Measurements from ENCODE around the gene ZDHHC7. TPM values are rescaled to one million over a fixed set of nuclear protein-coding genes. Genes with fewer than 3 reads are reported as not detected.
A peak's percentile ranks its signal among the peaks of the same experiment; 100 is the strongest.
"Not testable (repeated sequence)": the region's sequence is repeated elsewhere in the genome, so short reads cannot be mapped to it uniquely, and the experiment has no call there.

The ZDHHC7 gene
- total RNA-seq, 1 donor from 2014 or later, result 43.6 TPM

DNA sequence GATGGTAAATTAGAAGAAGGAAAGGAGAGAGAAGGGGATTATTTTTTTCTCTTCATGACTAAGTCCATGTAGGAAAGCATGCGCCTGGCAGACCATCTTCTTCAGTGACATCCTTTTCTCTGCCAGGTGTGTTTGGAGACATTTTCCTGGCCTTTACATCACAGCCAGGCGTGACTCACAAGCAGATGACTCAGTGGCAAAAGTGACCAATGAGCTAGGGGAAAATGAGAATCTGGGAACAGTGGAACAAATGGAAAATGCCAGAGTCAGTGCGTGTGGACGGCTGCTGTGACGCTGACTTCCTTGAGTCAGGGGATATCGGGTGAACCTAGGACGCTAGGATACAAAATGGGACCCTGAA lies 25.7 kb upstream of the ZDHHC7 start:
- peaks cover 4% of the 10 kb centered on the region for H3K27me3 Mint-ChIP-seq (ENCODE audit: unreplicated experiment)
- H3K9me3 Mint-ChIP-seq (ENCODE audit: unreplicated experiment), result peaks cover 11% of the 10 kb centered on the region
- TF ChIP-seq, protein P1, sequence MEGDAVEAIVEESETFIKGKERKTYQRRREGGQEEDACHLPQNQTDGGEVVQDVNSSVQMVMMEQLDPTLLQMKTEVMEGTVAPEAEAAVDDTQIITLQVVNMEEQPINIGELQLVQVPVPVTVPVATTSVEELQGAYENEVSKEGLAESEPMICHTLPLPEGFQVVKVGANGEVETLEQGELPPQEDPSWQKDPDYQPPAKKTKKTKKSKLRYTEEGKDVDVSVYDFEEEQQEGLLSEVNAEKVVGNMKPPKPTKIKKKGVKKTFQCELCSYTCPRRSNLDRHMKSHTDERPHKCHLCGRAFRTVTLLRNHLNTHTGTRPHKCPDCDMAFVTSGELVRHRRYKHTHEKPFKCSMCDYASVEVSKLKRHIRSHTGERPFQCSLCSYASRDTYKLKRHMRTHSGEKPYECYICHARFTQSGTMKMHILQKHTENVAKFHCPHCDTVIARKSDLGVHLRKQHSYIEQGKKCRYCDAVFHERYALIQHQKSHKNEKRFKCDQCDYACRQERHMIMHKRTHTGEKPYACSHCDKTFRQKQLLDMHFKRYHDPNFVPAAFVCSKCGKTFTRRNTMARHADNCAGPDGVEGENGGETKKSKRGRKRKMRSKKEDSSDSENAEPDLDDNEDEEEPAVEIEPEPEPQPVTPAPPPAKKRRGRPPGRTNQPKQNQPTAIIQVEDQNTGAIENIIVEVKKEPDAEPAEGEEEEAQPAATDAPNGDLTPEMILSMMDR (IDR thresholded peaks at IDR 0.05; ENCODE audit: partially characterized antibody, unreplicated experiment), result no peak
- peak overlapping the region; percentile 71 for H3K27ac Mint-ChIP-seq (ENCODE audit: unreplicated experiment)
- peaks cover 45% of the 10 kb centered on the region for H3K4me1 Mint-ChIP-seq (ENCODE audit: low read depth, unreplicated experiment)
- peak overlapping the region; percentile 31 for H3K4me3 Mint-ChIP-seq (ENCODE audit: unreplicated experiment)
- no peak for DNase-seq
- no peaks in the 10 kb centered on the region for H3K36me3 Mint-ChIP-seq (ENCODE audit: unreplicated experiment)

DNA sequence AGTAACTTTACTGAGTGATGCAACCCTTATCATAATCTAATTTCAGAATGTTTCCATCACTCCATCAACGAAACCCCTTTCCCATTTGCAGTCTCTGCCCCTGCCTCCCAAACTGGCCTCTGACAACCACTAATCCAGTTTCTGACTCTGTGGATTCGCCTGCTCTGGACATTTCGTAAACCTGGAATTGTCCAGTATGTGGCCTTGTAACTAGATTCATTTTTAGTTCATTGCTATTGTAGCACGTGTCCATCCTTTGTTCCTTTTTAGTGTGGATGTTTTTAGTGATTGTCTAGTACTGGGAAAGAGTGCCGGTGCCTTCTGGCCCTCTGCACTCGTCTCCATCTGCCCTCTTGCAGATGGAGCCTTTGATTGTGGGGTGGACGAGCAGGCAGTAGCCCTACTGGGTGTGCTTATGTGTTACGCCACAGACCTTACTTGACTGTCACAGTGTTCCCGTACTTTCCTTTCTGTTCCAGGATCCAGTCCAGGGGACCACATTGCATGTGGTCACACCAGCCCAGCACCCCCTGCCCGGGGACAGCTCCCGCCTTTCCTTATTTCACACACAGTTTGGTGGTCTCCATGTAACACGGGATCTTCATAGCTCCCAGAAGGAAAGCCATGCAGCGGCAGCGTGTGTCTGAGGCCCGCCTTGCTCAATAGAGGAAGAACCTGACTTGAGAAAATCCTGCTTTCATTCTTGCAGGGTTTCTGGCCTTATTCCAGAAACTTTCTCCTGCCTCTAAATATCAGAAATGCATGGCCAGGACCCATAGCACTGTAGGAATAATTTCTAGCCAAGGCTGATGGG lies 25.1 kb upstream of the ZDHHC7 start:
- H3K4me1 Mint-ChIP-seq (ENCODE audit: low read depth, unreplicated experiment), result peaks cover 40% of the 10 kb centered on the region
- no peak for DNase-seq
- no peaks in the 10 kb centered on the region for H3K36me3 Mint-ChIP-seq (ENCODE audit: unreplicated experiment)
- peak overlapping the region; percentile 70 for H3K4me3 Mint-ChIP-seq (ENCODE audit: unreplicated experiment)
- TF ChIP-seq, protein P1 (IDR thresholded peaks at IDR 0.05; ENCODE audit: partially characterized antibody, unreplicated experiment), result no peak
- peak overlapping the region; percentile 96 for H3K27ac Mint-ChIP-seq (ENCODE audit: unreplicated experiment)
- peaks cover 4% of the 10 kb centered on the region for H3K27me3 Mint-ChIP-seq (ENCODE audit: unreplicated experiment)
- H3K9me3 Mint-ChIP-seq (ENCODE audit: unreplicated experiment), result peaks cover 13% of the 10 kb centered on the region

DNA sequence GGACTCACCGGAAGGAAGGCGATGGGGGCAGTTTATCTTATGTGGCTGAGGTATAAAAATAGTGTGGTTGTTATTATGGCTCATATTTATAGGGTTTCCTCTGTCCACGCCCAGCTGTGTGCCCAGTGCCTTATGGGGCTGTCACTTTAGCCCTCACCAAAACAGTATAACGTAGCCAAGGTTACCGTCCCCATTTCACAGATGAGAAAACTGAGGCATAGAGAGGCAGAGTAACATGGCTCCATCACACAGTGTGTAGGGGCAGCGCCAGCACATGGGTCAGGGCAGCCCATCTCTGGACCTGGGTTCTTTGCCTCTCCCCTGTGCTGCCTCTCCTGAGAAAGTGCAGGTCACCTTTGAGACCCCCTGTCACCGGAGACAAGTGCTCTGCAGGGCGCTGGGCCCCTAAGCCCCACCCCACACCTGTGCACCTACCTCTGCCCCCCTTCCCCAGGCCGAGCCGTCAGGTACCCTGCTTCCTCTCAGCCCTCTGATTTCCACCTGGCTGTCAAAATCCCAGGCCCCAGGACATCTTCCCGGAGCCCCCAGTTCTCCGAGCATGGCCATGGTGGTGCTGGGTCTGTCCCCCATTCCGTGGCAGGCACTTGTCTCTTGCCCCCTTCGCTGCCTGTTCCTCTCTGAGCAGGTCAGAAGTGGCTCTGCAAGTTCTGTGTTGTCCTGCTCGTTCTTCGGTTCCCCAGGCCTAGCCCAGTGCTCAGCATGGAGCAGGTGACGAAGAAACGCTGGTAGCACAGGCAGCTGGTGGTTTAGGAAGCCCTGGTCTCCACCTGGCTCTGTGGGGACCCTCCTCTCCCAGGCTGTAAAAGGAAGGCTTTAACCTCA lies 23.5 kb upstream of the ZDHHC7 start:
- no peak for DNase-seq
- Mint-ChIP-seq H3K36me3 (ENCODE audit: unreplicated experiment) (no peaks in the 10 kb centered on the region), H3K27me3 (ENCODE audit: unreplicated experiment) (peaks cover 4% of the 10 kb centered on the region), H3K9me3 (ENCODE audit: unreplicated experiment) (peaks cover 7% of the 10 kb centered on the region), H3K4me3 (ENCODE audit: unreplicated experiment) (peak overlapping the region; percentile 41), H3K27ac (ENCODE audit: unreplicated experiment) (peak overlapping the region; percentile 62), H3K4me1 (ENCODE audit: low read depth, unreplicated experiment) (peaks cover 34% of the 10 kb centered on the region)
- TF ChIP-seq, protein P1 (IDR thresholded peaks at IDR 0.05; ENCODE audit: partially characterized antibody, unreplicated experiment), result no peak

DNA sequence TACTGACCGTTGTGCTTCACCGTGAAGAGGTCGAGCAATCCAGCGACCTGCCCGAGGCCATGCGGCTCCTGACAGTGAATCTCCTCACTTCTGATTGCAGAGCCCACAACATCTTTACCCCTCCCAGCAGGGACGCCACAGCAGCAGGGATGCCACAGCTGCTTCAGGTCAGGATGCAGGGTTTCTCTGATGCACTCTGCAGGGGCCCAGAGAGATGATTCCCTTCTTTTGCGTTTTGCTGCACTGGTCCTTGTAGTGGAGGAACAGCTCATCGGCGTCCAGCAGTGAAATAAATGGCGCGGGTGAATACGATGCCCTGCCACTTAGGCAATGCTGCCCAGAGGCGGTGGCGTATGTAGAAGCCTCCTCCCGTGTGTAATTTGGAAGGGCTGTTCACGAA lies 21.8 kb upstream of the ZDHHC7 start:
- no peaks in the 10 kb centered on the region for H3K36me3 Mint-ChIP-seq (ENCODE audit: unreplicated experiment)
- DNase-seq, result no peak

DNA sequence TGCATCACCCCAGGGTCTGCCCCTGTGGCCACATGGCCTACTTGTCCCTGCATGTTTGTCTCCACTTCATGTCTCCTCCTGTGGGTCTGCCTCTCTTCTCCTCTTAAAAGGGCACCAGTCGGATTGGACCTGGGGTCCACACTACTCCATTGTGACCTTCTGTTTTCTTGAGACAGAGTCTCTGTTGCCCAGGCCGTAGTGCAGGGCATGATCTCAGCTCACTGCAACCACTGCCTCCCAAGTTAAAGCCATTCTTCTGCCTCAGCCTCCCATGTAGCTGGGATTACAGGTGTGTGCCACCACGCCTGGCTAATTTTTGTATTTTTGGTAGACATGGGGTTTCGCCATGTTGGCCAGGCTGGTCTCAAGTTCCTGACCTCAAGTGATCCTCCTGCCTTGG lies 20.9 kb upstream of the ZDHHC7 start:
- not testable (repeated sequence) for H3K4me3 Mint-ChIP-seq (ENCODE audit: unreplicated experiment); H3K27ac Mint-ChIP-seq (ENCODE audit: unreplicated experiment); H3K36me3 Mint-ChIP-seq (ENCODE audit: unreplicated experiment); DNase-seq
- peaks cover 24% of the 10 kb centered on the region for H3K9me3 Mint-ChIP-seq (ENCODE audit: unreplicated experiment)
- peaks cover 34% of the 10 kb centered on the region for H3K4me1 Mint-ChIP-seq (ENCODE audit: low read depth, unreplicated experiment)
- H3K27me3 Mint-ChIP-seq (ENCODE audit: unreplicated experiment), result peaks cover 11% of the 10 kb centered on the region

More for the DNA sequence above, 21.8 kb upstream of the ZDHHC7 start:
- H3K27ac Mint-ChIP-seq (ENCODE audit: unreplicated experiment), result peak overlapping the region; percentile 50
- H3K9me3 Mint-ChIP-seq (ENCODE audit: unreplicated experiment), result peaks cover 21% of the 10 kb centered on the region
- peaks cover 9% of the 10 kb centered on the region for H3K27me3 Mint-ChIP-seq (ENCODE audit: unreplicated experiment)
- H3K4me3 Mint-ChIP-seq (ENCODE audit: unreplicated experiment), result peak overlapping the region; percentile 19
- TF ChIP-seq, protein P1 (IDR thresholded peaks at IDR 0.05; ENCODE audit: partially characterized antibody, unreplicated experiment), result no peak
- peaks cover 39% of the 10 kb centered on the region for H3K4me1 Mint-ChIP-seq (ENCODE audit: low read depth, unreplicated experiment)

Measured in glutamatergic neuron (in vitro differentiated cells).